ENCODE measurements around the gene FARS2. TPM values are rescaled to one million over a fixed set of nuclear protein-coding genes. Genes with fewer than 3 reads are reported as not detected.

Gene FARS2
- total RNA-seq, 1 donor from 2014 or later: 19.9 TPM

- TF ChIP-seq CTCF (IDR thresholded peaks at IDR 0.05; ENCODE audit: unreplicated experiment): no peak
- H3K27ac Mint-ChIP-seq: no peak overlapping the region
- DNase-seq (ENCODE audit: low spot score in 2 of 2, unreplicated experiment in 2 of 2): no peak
- H3K9me3 Mint-ChIP-seq: no peaks in the 10 kb centered on the region
- H3K27me3 Mint-ChIP-seq (ENCODE audit: low read depth): no peaks in the 10 kb centered on the region
- no peak overlapping the region for H3K4me3 Mint-ChIP-seq
- H3K36me3 Mint-ChIP-seq: no peaks in the 10 kb centered on the region
- peaks cover 13% of the 10 kb centered on the region for H3K4me1 Mint-ChIP-seq
Measured at GRCh38 chr6:5598123-5598522, 336.8 kb downstream of the FARS2 start.

- no peak overlapping the region for H3K27ac Mint-ChIP-seq
- H3K4me3 Mint-ChIP-seq: no peak overlapping the region
- H3K4me1 Mint-ChIP-seq: peaks cover 13% of the 10 kb centered on the region
- H3K9me3 Mint-ChIP-seq: no peaks in the 10 kb centered on the region
- no peak for DNase-seq (ENCODE audit: low spot score in 2 of 2, unreplicated experiment in 2 of 2)
- H3K27me3 Mint-ChIP-seq (ENCODE audit: low read depth): no peaks in the 10 kb centered on the region
- H3K36me3 Mint-ChIP-seq: no peaks in the 10 kb centered on the region
- no peak for TF ChIP-seq CTCF (IDR thresholded peaks at IDR 0.05; ENCODE audit: unreplicated experiment)
Measured at GRCh38 chr6:5599127-5599526, 337.8 kb downstream of the FARS2 start.

- no peak for DNase-seq (ENCODE audit: low spot score in 2 of 2, unreplicated experiment in 2 of 2)
- Mint-ChIP-seq H3K27me3 (ENCODE audit: low read depth) (no peaks in the 10 kb centered on the region), H3K4me1 (peaks cover 15% of the 10 kb centered on the region), H3K4me3 (no peak overlapping the region), H3K9me3 (peaks cover 7% of the 10 kb centered on the region), H3K27ac (no peak overlapping the region), H3K36me3 (no peaks in the 10 kb centered on the region)
- no peak for TF ChIP-seq CTCF (IDR thresholded peaks at IDR 0.05; ENCODE audit: unreplicated experiment)
Measured at GRCh38 chr6:5605937-5606336, 344.6 kb downstream of the FARS2 start.

GRCh38 chr6:5606546-5606945 is 345.2 kb downstream of the FARS2 start:
- Mint-ChIP-seq H3K9me3 (peaks cover 7% of the 10 kb centered on the region), H3K27me3 (ENCODE audit: low read depth) (no peaks in the 10 kb centered on the region), H3K27ac (no peak overlapping the region), H3K4me1 (peaks cover 15% of the 10 kb centered on the region), H3K4me3 (no peak overlapping the region), H3K36me3 (no peaks in the 10 kb centered on the region)
- DNase-seq (ENCODE audit: low spot score in 2 of 2, unreplicated experiment in 2 of 2): no peak
- no peak for TF ChIP-seq CTCF (IDR thresholded peaks at IDR 0.05; ENCODE audit: unreplicated experiment)

GRCh38 chr6:5610640-5611039 is 349.3 kb downstream of the FARS2 start:
- H3K27me3 Mint-ChIP-seq (ENCODE audit: low read depth): no peaks in the 10 kb centered on the region
- DNase-seq (ENCODE audit: low spot score in 2 of 2, unreplicated experiment in 2 of 2): no peak
- H3K36me3 Mint-ChIP-seq: peaks cover 5% of the 10 kb centered on the region
- peaks cover 7% of the 10 kb centered on the region for H3K4me1 Mint-ChIP-seq
- TF ChIP-seq CTCF (IDR thresholded peaks at IDR 0.05; ENCODE audit: unreplicated experiment): no peak
- no peak overlapping the region for H3K27ac Mint-ChIP-seq
- peaks cover 16% of the 10 kb centered on the region for H3K9me3 Mint-ChIP-seq
- no peak overlapping the region for H3K4me3 Mint-ChIP-seq

GRCh38 chr6:5617179-5617578 is 355.9 kb downstream of the FARS2 start:
- no peaks in the 10 kb centered on the region for H3K27me3 Mint-ChIP-seq (ENCODE audit: low read depth)
- no peaks in the 10 kb centered on the region for H3K4me1 Mint-ChIP-seq
- H3K36me3 Mint-ChIP-seq: peaks cover 8% of the 10 kb centered on the region
- no peak overlapping the region for H3K27ac Mint-ChIP-seq
- no peak for DNase-seq (ENCODE audit: low spot score in 2 of 2, unreplicated experiment in 2 of 2)
- H3K4me3 Mint-ChIP-seq: no peak overlapping the region
- no peak for TF ChIP-seq CTCF (IDR thresholded peaks at IDR 0.05; ENCODE audit: unreplicated experiment)
- peaks cover 9% of the 10 kb centered on the region for H3K9me3 Mint-ChIP-seq

Data from mesothelial cell of epicardium (in vitro differentiated cells).